GM23338 (cell line): ENCODE data around the gene TLE2. TPM values are rescaled to one million over a fixed set of nuclear protein-coding genes. Genes with fewer than 3 reads are reported as not detected.

ENCODE experiments used
- ATAC-seq: fragments of 200-7000 bp; cut with Tn5 transposase; 3 replicates; pipeline ENCODE4 v1.9.1; 2020
- DNase-seq: peaks from one replicate; pipeline ENCODE4 v3.0.0-alpha.2; 2015; ENCODE audit warnings: low spot score
- H2AFZ ChIP-seq: fragments of 200-600 bp; sonication (generic); 2 replicates; pipeline ENCODE4 v1.8.0; 2016; ENCODE audit warnings: antibody characterized with exemption, mild to moderate bottlenecking, moderate library complexity
- H3F3A ChIP-seq: fragments of 200-600 bp; sonication (generic); replicated peaks from 2 replicates; pipeline ENCODE4 v1.8.0; 2017; ENCODE audit warnings: antibody characterized with exemption, mixed run types, low read depth
- H3K27ac ChIP-seq: fragments of 200-600 bp; sonication (generic); 2 replicates; pipeline ENCODE4 v1.6.1; 2016; ENCODE audit warnings: low read depth
- H3K27me3 ChIP-seq: fragments of 200-600 bp; sonication (generic); 2 replicates; pipeline ENCODE4 v1.8.0; 2016; ENCODE audit warnings: mild to moderate bottlenecking, mixed run types, moderate library complexity; ENCODE audit not compliant: insufficient read depth
- H3K36me3 ChIP-seq: fragments of 200-600 bp; sonication (generic); 2 replicates; pipeline ENCODE4 v1.8.0; 2016; ENCODE audit warnings: mild to moderate bottlenecking; ENCODE audit not compliant: insufficient read depth
- H3K4me1 ChIP-seq: fragments of 200-600 bp; sonication (generic); 2 replicates; pipeline ENCODE4 v1.8.0; 2016; ENCODE audit warnings: mild to moderate bottlenecking, moderate library complexity; ENCODE audit not compliant: insufficient read depth
- H3K4me2 ChIP-seq: fragments of 200-600 bp; sonication (generic); 2 replicates; pipeline ENCODE4 v1.7.1; 2017; ENCODE audit warnings: mixed run types
- H3K4me3 ChIP-seq: fragments of 200-600 bp; sonication (generic); 2 replicates; pipeline ENCODE4 v1.6.1; 2016; ENCODE audit warnings: mixed run types
- H3K79me2 ChIP-seq: fragments of 200-600 bp; sonication (generic); replicated peaks from 2 replicates; pipeline ENCODE4 v1.8.0; 2017; ENCODE audit warnings: mild to moderate bottlenecking; ENCODE audit not compliant: insufficient read depth
- H3K9me2 ChIP-seq: fragments of 200-600 bp; sonication (generic); 2 replicates; pipeline ENCODE4 v1.8.0; 2017; ENCODE audit not compliant: insufficient read depth
- H4K20me1 ChIP-seq: fragments of 200-600 bp; sonication (generic); replicated peaks from 2 replicates; pipeline ENCODE4 v1.8.0; 2017; ENCODE audit warnings: mild to moderate bottlenecking; ENCODE audit not compliant: insufficient read depth
- H3K27ac Mint-ChIP-seq: 2 replicates; pipeline ENCODE4 v1.8.0; 2020; ENCODE audit warnings: inconsistent platforms, mild to moderate bottlenecking, moderate library complexity, mixed read lengths
- H3K27me3 Mint-ChIP-seq: 3 replicates; pipeline ENCODE4 v1.8.0; 2022; ENCODE audit warnings: low read depth, mild to moderate bottlenecking, moderate library complexity, mixed read lengths, inconsistent platforms; ENCODE audit not compliant: insufficient read depth, poor library complexity
- H3K36me3 Mint-ChIP-seq: 3 replicates; pipeline ENCODE4 v1.8.0; 2021; ENCODE audit warnings: low read depth, mild to moderate bottlenecking, inconsistent platforms, moderate library complexity, mixed read lengths
- H3K4me1 Mint-ChIP-seq: 3 replicates; pipeline ENCODE4 v1.8.0; 2020; ENCODE audit warnings: mild to moderate bottlenecking, inconsistent platforms, mixed read lengths
- H3K4me3 Mint-ChIP-seq: 3 replicates; pipeline ENCODE4 v1.8.0; 2021; ENCODE audit warnings: moderate library complexity, mild to moderate bottlenecking, inconsistent platforms, mixed read lengths
- H3K9me3 Mint-ChIP-seq: 3 replicates; pipeline ENCODE4 v1.8.0; 2020; ENCODE audit warnings: moderate library complexity, mild to moderate bottlenecking, inconsistent platforms, mixed read lengths
- EZH2 ChIP-seq: fragments of 200-600 bp; sonication (generic); IDR thresholded peaks from one replicate; pipeline ENCODE4 v1.8.0; 2017; ENCODE audit warnings: antibody characterized with exemption, mild to moderate bottlenecking, low read depth; ENCODE audit not compliant: unreplicated experiment
- JUNB ChIP-seq: IDR thresholded peaks from one replicate; pipeline ENCODE4 v1.6.1; 2016; ENCODE audit warnings: antibody characterized with exemption; ENCODE audit not compliant: unreplicated experiment
- NANOG ChIP-seq: IDR thresholded peaks from 2 replicates; pipeline ENCODE4 v1.6.1; 2016; ENCODE audit warnings: antibody characterized with exemption, borderline replicate concordance
- POLR2AphosphoS5 ChIP-seq: IDR thresholded peaks from 2 replicates; pipeline ENCODE4 v1.6.1; 2016; ENCODE audit warnings: antibody characterized with exemption, low read depth
- STAT1 ChIP-seq: IDR thresholded peaks from one replicate; pipeline ENCODE4 v1.6.1; 2016; ENCODE audit warnings: antibody characterized with exemption; ENCODE audit not compliant: unreplicated experiment
- ZNF114 ChIP-seq: fragments of 250-450 bp; sonication (Bioruptor Pico); IDR thresholded peaks from 2 replicates; pipeline ENCODE4 v1.5.0; 2020; ENCODE audit warnings: mild to moderate bottlenecking, moderate library complexity
- ZNF331 ChIP-seq: fragments of 250-450 bp; sonication (Bioruptor Pico); IDR thresholded peaks from 2 replicates; pipeline ENCODE4 v1.5.0; 2020; ENCODE audit warnings: low read depth, mild to moderate bottlenecking, moderate library complexity
- polyA plus RNA-seq: library from polyadenylated mRNA; unstranded; fragments of >200 nt; fragmentation: Nextera tagmentation; extraction: Ambion mirVana; gene quantifications from 2 replicates; pipeline ENCODE4 v1.2.1, GENCODE V29; 2016
- total RNA-seq: library from RNA; depleted of rRNA; stranded (reverse); fragments of >200 nt; shearing (Covaris generic); gene quantifications from 2 replicates; pipeline ENCODE4 v1.2.3, GENCODE V29; 2014
- TF ChIP-seq, protein P1 (sequence below): IDR thresholded peaks from one replicate; pipeline ENCODE4 v1.6.1; 2018; ENCODE audit warnings: antibody characterized with exemption; ENCODE audit not compliant: unreplicated experiment
- TF ChIP-seq, protein P2 (sequence below): fragments of 250-450 bp; sonication (Bioruptor Pico); IDR thresholded peaks from 2 replicates; pipeline ENCODE4 v1.5.0; 2020; ENCODE audit warnings: mild to moderate bottlenecking, moderate library complexity
- TF ChIP-seq, protein P3 (sequence below): IDR thresholded peaks from 2 replicates; pipeline ENCODE4 v1.6.1; 2016; ENCODE audit warnings: antibody characterized with exemption

Gene TLE2
- total and polyA plus RNA-seq, 2 experiments from 2014 or later: 5.2 to 22.8 TPM

DNA sequence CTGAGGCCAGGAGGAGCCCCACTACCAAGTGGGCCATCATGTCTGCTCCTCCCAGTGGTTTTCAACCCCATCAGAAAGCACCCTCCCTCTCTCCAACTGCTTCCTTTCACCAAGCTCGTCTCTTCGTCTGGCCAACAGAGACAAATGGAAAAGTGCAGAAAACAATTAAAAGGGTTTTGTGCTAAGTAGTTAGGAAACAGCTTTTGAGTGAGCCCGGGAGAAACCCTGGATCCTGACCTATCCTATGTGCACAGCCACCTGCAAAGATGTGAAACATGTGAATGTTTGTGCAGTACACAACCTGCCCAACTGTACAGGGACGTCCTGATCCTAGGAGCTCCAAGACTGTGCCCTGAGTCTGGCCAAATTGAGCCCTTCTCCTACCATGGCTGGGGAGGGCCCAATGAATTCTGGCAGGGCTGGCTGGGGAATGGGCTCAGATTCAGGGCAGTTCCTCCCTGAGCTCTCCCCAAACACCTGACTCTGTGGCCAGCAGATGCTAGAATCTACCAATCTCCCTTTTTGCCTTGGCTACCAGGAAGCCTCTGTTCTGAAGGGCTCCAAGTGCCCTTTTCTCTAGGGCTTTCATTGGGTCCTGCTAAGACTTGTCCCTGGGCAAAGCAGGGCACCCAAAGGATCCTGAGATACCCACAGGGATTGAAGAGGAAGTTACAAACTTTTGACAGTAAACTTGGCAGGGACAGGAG, 25.3 kb upstream of the TLE2 start:
- Mint-ChIP-seq H3K36me3 (peaks cover 30% of the 10 kb centered on the region), H3K27ac (peak overlapping the region; percentile 83; the same call in 1 of the 2 replicates), H3K4me3 (peak overlapping the region; percentile 9; the same call in 1 of the 3 replicates), H3K27me3 (peaks cover 30% of the 10 kb centered on the region), H3K9me3 (no peaks in the 10 kb centered on the region; the same call in 2 of the 3 replicates), H3K4me1 (peaks cover 37% of the 10 kb centered on the region)
- Histone ChIP-seq H3F3A (peaks cover 10% of the 10 kb centered on the region; the same call in 1 of the 2 replicates), H3K4me3 (no peak overlapping the region), H3K9me2 (no peaks in the 10 kb centered on the region), H3K27me3 (no peaks in the 10 kb centered on the region), H4K20me1 (no peaks in the 10 kb centered on the region; the same call in 1 of the 2 replicates), H3K79me2 (peaks cover 10% of the 10 kb centered on the region), H3K27ac (no peak overlapping the region), H3K4me1 (peaks cover 43% of the 10 kb centered on the region; the same call in 1 of the 2 replicates), H3K36me3 (peaks cover 3% of the 10 kb centered on the region; the same call in 1 of the 2 replicates), H2AFZ (no peak overlapping the region), H3K4me2 (no peak overlapping the region)
- DNase-seq (no peak), ATAC-seq (no peak)
- no peak for TF ChIP-seq EZH2

DNA sequence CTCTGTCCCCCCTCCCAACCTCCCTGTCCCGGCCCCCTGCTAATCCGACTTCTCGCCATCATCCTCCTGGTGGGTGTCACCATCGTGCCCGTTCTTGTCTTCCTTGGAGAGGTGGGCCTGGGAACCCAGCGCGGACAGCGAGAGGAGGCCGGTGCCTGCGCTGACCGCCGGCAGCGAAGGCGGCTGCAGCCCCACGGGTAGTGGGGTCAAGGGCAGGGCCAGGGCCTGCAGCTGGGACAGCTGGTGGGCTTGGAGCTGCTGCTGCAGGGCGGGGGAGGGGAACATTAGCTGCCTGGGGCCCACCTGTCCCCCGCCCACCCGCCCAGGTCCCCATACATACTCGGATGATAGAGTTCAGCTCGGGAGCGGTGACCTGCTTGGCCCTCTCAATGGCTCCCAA, 24.7 kb upstream of the TLE2 start:
- no peaks in the 10 kb centered on the region; the same call in 2 of the 3 replicates for H3K9me3 Mint-ChIP-seq
- no peak overlapping the region for H3K27ac ChIP-seq
- H3K4me2 ChIP-seq: no peak overlapping the region
- no peak overlapping the region for H3K27ac Mint-ChIP-seq
- H3K9me2 ChIP-seq: no peaks in the 10 kb centered on the region
- peaks cover 35% of the 10 kb centered on the region for H3K27me3 Mint-ChIP-seq
- H3K4me3 Mint-ChIP-seq: no peak overlapping the region
- H3K4me1 Mint-ChIP-seq: peaks cover 36% of the 10 kb centered on the region
- no peak overlapping the region for H2AFZ ChIP-seq
- no peak for DNase-seq
- H3K36me3 ChIP-seq: no peaks in the 10 kb centered on the region
- peaks cover 43% of the 10 kb centered on the region; the same call in 1 of the 2 replicates for H3K4me1 ChIP-seq
- H3K4me3 ChIP-seq: no peak overlapping the region
- H3K36me3 Mint-ChIP-seq: peaks cover 27% of the 10 kb centered on the region
- H3K27me3 ChIP-seq: peaks cover 3% of the 10 kb centered on the region; the same call in 1 of the 2 replicates
- no peaks in the 10 kb centered on the region; the same call in 1 of the 2 replicates for H4K20me1 ChIP-seq
- no peak for ATAC-seq
- H3K79me2 ChIP-seq: peaks cover 4% of the 10 kb centered on the region
- peaks cover 10% of the 10 kb centered on the region; the same call in 1 of the 2 replicates for H3F3A ChIP-seq
- no peak for TF ChIP-seq ZNF114 (CRISPR knock-in tag)
- TF ChIP-seq, protein P1, sequence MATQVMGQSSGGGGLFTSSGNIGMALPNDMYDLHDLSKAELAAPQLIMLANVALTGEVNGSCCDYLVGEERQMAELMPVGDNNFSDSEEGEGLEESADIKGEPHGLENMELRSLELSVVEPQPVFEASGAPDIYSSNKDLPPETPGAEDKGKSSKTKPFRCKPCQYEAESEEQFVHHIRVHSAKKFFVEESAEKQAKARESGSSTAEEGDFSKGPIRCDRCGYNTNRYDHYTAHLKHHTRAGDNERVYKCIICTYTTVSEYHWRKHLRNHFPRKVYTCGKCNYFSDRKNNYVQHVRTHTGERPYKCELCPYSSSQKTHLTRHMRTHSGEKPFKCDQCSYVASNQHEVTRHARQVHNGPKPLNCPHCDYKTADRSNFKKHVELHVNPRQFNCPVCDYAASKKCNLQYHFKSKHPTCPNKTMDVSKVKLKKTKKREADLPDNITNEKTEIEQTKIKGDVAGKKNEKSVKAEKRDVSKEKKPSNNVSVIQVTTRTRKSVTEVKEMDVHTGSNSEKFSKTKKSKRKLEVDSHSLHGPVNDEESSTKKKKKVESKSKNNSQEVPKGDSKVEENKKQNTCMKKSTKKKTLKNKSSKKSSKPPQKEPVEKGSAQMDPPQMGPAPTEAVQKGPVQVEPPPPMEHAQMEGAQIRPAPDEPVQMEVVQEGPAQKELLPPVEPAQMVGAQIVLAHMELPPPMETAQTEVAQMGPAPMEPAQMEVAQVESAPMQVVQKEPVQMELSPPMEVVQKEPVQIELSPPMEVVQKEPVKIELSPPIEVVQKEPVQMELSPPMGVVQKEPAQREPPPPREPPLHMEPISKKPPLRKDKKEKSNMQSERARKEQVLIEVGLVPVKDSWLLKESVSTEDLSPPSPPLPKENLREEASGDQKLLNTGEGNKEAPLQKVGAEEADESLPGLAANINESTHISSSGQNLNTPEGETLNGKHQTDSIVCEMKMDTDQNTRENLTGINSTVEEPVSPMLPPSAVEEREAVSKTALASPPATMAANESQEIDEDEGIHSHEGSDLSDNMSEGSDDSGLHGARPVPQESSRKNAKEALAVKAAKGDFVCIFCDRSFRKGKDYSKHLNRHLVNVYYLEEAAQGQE: no peak
- TF ChIP-seq POLR2AphosphoS5: no peak
- TF ChIP-seq JUNB: no peak
- no peak for TF ChIP-seq ZNF331 (CRISPR knock-in tag)
- no peak for TF ChIP-seq NANOG
- TF ChIP-seq, protein P2, sequence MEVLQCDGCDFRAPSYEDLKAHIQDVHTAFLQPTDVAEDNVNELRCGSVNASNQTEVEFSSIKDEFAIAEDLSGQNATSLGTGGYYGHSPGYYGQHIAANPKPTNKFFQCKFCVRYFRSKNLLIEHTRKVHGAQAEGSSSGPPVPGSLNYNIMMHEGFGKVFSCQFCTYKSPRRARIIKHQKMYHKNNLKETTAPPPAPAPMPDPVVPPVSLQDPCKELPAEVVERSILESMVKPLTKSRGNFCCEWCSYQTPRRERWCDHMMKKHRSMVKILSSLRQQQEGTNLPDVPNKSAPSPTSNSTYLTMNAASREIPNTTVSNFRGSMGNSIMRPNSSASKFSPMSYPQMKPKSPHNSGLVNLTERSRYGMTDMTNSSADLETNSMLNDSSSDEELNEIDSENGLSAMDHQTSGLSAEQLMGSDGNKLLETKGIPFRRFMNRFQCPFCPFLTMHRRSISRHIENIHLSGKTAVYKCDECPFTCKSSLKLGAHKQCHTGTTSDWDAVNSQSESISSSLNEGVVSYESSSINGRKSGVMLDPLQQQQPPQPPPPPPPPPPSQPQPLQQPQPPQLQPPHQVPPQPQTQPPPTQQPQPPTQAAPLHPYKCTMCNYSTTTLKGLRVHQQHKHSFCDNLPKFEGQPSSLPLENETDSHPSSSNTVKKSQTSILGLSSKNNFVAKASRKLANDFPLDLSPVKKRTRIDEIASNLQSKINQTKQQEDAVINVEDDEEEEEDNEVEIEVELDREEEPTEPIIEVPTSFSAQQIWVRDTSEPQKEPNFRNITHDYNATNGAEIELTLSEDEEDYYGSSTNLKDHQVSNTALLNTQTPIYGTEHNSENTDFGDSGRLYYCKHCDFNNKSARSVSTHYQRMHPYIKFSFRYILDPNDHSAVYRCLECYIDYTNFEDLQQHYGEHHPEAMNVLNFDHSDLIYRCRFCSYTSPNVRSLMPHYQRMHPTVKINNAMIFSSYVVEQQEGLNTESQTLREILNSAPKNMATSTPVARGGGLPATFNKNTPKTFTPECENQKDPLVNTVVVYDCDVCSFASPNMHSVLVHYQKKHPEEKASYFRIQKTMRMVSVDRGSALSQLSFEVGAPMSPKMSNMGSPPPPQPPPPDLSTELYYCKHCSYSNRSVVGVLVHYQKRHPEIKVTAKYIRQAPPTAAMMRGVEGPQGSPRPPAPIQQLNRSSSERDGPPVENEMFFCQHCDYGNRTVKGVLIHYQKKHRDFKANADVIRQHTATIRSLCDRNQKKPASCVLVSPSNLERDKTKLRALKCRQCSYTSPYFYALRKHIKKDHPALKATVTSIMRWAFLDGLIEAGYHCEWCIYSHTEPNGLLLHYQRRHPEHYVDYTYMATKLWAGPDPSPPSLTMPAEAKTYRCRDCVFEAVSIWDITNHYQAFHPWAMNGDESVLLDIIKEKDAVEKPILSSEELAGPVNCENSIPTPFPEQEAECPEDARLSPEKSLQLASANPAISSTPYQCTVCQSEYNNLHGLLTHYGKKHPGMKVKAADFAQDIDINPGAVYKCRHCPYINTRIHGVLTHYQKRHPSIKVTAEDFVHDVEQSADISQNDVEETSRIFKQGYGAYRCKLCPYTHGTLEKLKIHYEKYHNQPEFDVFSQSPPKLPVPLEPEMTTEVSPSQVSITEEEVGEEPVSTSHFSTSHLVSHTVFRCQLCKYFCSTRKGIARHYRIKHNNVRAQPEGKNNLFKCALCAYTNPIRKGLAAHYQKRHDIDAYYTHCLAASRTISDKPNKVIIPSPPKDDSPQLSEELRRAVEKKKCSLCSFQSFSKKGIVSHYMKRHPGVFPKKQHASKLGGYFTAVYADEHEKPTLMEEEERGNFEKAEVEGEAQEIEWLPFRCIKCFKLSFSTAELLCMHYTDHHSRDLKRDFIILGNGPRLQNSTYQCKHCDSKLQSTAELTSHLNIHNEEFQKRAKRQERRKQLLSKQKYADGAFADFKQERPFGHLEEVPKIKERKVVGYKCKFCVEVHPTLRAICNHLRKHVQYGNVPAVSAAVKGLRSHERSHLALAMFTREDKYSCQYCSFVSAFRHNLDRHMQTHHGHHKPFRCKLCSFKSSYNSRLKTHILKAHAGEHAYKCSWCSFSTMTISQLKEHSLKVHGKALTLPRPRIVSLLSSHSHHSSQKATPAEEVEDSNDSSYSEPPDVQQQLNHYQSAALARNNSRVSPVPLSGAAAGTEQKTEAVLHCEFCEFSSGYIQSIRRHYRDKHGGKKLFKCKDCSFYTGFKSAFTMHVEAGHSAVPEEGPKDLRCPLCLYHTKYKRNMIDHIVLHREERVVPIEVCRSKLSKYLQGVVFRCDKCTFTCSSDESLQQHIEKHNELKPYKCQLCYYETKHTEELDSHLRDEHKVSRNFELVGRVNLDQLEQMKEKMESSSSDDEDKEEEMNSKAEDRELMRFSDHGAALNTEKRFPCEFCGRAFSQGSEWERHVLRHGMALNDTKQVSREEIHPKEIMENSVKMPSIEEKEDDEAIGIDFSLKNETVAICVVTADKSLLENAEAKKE: no peak
- no peak for TF ChIP-seq STAT1
- no peak for TF ChIP-seq EZH2
- TF ChIP-seq, protein P3, sequence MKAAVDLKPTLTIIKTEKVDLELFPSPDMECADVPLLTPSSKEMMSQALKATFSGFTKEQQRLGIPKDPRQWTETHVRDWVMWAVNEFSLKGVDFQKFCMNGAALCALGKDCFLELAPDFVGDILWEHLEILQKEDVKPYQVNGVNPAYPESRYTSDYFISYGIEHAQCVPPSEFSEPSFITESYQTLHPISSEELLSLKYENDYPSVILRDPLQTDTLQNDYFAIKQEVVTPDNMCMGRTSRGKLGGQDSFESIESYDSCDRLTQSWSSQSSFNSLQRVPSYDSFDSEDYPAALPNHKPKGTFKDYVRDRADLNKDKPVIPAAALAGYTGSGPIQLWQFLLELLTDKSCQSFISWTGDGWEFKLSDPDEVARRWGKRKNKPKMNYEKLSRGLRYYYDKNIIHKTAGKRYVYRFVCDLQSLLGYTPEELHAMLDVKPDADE: no peak
